HG02588 (cell line): Measurements from ENCODE around the gene KMT5C.
"Not testable (repeated sequence)": the region's sequence is repeated elsewhere in the genome, so short reads cannot be mapped to it uniquely, and the experiment has no call there.

Source experiments
- ATAC-seq: cut with Tn5 transposase; IDR thresholded peaks from one replicate; pipeline ENCODE4 v1.9.1; 2021; ENCODE audit warnings: mild to moderate bottlenecking, moderate library complexity; ENCODE audit not compliant: unreplicated experiment

KMT5C gene

GRCh38 chr19:55316646-55317045 lies 23.0 kb upstream of the KMT5C start:
- ATAC-seq = no peak

- no peak for ATAC-seq
Observed at GRCh38 chr19:55319785-55320184, 19.9 kb upstream of the KMT5C start.

- ATAC-seq = no peak
Observed at GRCh38 chr19:55320844-55321419, 18.7 kb upstream of the KMT5C start.

- no peak for ATAC-seq
Observed at GRCh38 chr19:55321466-55322137, 18.1 kb upstream of the KMT5C start.

- no peak for ATAC-seq
Observed at GRCh38 chr19:55322204-55322885, 17.3 kb upstream of the KMT5C start.

- ATAC-seq = no peak
Observed at GRCh38 chr19:55324662-55325061, 15.0 kb upstream of the KMT5C start.

GRCh38 chr19:55325172-55325571 lies 14.5 kb upstream of the KMT5C start, which contains the start of gene TMEM150B:
Gene TMEM150B, minus strand, starts transcription at chr19:55325341. Its CDS starts 4,305 bp downstream, at chr19:55321036.
- ATAC-seq = no peak

- not testable (repeated sequence) for ATAC-seq
Observed at GRCh38 chr19:55328774-55329318, 10.8 kb upstream of the KMT5C start.

- not testable (repeated sequence) for ATAC-seq
Observed at GRCh38 chr19:55329791-55330190, 9.9 kb upstream of the KMT5C start.

GRCh38 chr19:55333870-55334269 lies 5.8 kb upstream of the KMT5C start:
- ATAC-seq = no peak

GRCh38 chr19:55336101-55336500 lies 3.6 kb upstream of the KMT5C start:
- ATAC-seq = no peak

GRCh38 chr19:55339889-55340783 lies 460 bp downstream of the KMT5C start:
- ATAC-seq = no peak

GRCh38 chr19:55340784-55341147 lies 1.1 kb downstream of the KMT5C start:
- no peak for ATAC-seq

GRCh38 chr19:55341171-55341588 lies 1.5 kb downstream of the KMT5C start:
- no peak for ATAC-seq

- no peak for ATAC-seq
Observed at GRCh38 chr19:55341595-55342531, 2.2 kb downstream of the KMT5C start.

- no peak for ATAC-seq
Observed at GRCh38 chr19:55344444-55344843, 4.8 kb downstream of the KMT5C start.

GRCh38 chr19:55345101-55345817 lies 5.6 kb downstream of the KMT5C start:
- ATAC-seq = no peak

GRCh38 chr19:55345818-55346724 lies 6.4 kb downstream of the KMT5C start:
- no peak for ATAC-seq
